ENCODE results near the gene TMEM161B.
"Not testable (repeated sequence)": the region's sequence is repeated elsewhere in the genome, so short reads cannot be mapped to it uniquely, and the experiment has no call there.

The TMEM161B gene

DNA sequence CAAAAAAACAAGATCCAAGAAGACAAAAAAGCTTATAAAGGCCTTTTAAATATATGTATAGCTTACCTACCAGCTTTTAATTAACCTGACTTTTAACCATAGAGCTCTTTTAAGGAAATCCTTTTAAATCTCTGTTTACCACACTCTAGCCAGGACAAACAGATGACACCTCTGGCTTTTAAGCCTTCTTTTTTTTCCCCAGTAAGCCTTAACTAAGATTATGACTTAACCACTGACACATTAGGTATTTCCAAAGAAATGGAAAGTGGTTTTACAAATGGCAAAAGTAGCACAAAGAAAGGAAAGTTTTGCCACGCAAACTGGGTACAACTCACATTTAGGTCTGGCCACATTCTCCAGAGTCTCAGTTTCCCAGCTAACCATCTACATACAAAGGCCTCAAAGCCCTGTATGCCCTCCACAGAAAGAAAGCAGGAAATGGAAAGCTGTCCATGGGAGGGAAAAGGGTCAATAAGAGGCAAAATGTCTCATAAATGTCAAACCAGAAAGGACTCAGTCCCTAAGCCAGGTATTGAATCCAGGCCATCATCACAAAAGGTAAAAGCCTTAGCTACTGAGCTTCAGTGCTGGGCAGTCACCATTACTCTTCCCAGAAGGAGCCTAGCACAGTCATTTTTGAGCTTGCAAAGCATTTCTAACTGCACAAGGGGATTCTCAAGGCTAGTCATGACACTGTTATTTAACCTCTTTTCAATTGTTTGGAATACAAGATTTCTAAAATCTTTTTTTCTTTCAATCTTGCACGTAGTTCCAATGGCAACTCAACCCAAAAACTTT is 19.7 kb downstream of the TMEM161B start:
- no peak for DNase-seq

DNA sequence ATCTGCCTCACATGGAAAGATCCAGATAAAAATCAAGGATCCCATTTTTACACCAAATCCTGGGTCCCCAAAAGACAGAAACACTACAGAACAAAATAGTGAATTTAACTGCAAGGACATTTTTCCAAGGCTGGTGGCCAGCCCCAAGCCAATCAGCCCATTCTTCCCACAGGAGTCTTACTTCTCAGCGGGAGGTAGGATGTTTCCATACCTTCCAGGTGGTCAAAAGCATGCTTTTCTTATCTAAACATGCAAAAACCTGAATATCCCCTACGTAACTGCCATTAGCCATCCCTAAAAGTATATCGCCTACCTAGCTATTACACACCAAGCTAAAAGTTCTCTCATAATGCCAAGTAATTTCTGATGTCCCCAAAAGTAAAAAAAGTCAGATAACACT is 20.6 kb downstream of the TMEM161B start:
- DNase-seq = no peak

DNA sequence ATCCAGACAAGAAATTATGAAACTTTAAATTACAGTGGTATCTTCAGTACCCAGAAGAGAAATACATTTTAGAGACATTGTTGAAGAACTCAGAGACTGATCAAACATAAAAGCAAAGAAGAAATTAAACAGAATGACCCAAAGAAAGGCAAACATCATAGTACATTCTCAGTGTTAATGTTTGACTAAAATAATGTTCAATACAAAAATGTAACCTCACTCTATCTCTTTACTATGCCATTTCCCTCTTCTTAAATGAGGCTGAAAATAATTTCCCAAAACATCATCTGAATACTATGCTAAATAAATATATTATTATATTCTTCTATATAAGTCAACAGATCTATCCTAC is 22.8 kb downstream of the TMEM161B start:
- DNase-seq = no peak

DNA sequence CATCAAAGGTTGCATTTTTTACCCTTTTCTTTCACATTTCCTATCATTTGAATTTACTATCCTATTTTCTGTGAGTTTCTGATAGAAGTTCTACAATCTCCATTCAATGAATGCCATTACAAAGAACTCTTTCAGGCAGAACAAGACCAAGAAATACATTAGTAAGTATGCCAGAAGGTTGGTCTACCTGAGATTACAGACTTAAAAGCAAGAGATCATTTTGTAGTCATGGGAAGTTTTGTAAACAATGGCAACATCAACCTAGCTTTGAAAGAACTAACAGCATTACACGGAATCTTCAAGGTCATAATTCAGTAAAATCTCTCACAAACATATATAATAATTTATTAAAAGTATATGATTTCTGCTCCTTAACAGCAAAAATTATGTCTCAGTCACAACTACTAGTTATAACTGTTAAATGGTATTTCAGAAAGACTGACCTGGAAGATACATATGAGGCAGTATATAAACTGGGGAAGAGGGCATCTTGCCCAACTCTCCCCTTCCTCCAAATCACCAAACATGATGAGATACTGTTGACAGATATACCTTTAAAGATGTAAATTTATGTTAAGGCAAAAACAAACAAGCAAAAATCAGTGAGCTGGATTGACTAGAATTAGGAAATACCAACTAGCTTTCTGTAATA is 23.3 kb downstream of the TMEM161B start:
- DNase-seq = no peak

DNA sequence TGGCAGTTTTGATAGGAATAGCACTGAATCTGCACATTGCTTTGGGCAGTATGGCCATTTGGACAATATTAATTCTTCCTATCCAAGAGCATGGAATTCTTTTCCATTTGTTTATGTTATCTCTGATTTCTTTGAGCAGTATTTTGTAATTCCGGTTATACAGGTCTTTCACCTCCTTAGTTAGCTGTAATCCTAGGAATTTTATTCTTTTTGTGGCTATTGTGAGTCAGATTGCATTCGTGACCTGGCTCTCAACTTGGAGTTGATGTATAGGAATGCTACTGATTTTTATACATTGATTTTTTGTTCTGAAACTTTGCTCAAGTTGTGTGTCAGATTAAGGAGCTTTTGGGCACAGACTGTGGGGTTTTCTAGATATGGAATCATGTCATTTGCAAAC is 24.0 kb downstream of the TMEM161B start:
- DNase-seq = no peak

DNA sequence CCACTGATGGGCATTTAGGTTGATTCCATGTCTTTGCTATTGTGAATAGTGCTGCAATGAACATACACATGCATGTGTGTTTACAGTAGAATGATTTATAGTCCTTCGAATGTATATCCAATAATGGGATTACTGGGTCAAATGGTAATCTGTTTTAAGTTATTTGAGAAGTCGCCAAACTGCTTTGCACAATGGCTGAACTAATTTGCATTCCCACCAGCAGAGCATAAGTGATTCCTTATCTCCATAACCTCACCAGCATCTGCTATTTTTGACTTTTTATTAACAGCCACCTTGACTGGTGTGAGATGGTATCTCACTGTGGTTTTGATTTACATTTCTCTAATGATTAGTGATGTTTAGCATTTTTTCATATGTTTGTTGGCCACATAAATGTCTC is 25.2 kb downstream of the TMEM161B start:
- not testable (repeated sequence) for DNase-seq

DNA sequence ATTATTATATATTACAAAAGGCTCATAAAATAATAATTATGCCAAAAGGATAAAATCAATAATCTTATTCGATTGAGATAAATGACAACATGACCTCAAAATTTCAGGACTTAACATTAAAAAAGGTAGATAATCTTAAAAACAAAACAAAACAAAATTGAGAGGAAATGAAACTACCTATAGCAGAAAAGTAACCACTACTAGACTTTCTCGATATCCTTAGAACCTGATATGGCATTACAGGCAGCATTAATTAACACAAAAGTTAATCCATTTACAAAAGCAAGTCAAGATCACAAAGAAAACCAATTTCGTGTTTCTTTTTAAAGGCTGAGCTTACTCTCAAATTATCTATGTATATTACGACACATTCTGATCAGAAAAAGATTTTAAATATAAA is 29.9 kb downstream of the TMEM161B start:
- DNase-seq = no peak

DNA sequence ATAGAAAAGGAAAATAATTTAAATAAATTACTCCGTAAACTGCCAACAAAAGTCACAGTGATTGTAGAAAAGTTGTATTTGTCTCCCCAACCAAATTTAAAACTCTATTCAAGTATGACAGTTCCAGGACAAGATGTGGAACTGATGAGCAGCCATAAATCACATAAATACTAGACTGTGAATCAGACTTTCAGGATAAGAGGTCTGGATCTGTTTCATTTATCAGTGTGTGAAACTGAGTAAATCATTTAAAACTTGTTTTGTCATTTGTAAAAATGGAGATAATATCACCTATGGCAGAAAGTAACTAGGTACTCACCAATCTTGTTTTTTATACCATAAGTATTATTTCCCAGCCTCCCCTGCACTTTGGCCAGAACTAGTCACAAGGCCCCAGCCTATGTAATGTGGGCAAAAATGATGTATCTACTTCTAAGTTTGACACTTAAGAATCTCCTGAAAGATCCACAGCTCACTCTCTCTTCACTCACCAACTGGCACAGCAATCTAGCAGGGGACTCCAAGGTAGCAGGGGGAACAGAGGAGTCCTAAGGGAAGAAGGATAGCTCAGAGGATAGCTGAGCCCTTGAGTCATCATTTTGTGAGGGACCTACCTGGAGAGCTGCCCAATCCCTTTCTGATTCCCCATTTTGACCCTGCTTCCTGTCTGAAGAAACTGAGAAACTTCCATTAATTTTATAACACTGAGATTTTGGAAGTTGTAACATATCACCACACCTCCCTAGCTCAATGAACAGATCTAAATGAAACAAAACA is 31.6 kb downstream of the TMEM161B start:
- no peak for DNase-seq

DNA sequence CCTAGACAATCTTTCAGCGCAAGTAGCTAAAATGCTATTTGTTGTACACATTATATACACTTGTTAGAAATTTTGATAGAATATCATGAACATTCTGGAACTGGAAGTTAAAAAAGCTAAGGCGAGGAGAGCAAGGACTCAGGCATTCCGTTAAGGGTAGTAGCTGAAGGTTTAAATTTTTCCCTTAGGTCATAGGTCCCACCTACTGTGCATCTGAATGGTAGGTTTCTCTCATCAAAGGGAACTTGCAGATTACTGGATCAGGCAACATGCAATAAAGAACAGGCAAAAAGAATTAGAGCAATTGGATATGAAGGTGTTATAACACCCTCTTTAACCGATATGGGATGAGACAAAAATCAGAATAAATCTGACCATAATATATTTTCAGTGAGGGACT is 32.8 kb downstream of the TMEM161B start:
- DNase-seq = no peak

DNA sequence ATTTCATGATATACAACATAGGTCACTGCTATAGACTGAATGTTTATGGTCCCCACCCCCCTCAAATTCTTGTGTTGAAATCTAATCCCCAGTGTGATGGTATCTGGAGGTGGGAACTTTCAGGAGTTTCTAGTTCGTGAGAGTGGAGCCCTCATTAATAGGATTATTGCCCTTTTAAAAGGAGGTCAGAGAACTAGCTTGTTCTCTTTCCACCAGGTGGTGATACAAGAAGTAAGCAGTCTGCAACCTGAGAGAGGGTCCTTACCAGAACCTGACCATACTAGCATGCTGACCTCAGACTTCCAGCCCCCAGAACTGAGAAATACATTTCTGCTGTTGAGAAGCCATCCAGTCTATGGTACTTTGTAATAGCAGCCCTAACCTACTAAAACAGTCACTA is 33.3 kb downstream of the TMEM161B start:
- no peak for DNase-seq

DNA sequence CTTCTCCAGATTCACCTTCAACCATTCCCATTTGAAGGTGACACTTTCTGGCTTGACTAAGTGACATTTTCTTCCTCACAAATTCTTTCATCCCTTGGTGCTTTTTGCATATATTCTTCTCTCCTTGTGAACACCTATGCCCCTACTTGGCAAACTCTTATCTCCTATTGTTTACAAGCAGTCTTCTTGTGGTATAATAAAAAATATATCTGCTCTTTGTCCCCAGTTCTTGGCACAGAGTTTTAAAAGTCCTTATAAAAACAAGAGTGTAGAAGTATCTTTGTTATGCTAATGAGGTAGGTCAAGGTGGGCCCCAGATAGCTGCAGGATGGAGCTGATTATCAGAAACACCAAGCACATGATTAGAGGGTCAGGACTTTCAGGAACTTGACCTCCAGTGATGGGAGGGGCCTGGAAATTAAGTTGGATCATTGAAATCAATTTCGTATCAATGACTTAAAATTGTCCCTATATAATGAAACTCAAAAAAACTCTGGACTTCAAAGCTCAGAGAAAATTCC is 38.0 kb downstream of the TMEM161B start:
- DNase-seq = no peak

DNA sequence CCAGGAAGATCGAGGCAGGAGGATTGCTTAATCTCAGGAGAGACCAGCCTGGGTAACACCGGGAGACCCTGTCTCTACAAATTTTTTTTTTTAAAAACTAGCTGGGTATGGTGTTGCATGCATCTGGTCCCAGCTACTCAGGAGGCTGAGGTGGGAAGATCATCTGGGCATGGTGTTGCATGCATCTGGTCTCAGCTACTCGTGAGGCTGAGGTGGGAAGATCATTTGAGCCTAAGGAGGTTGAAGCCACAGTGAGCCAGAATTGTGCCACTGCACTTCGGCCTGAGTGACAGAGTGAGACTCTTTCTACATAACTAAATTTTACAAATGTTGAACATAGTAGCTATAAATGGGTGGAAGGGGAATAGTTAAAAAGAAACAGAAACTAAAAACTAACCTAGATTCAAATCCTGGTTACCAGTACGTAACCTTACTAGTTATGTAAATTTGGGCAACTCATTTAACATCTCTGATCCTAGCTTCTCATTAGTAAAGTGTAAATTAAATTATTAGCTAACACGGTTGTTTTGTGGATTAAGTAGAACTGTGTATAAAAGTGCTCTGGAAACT is 41.7 kb downstream of the TMEM161B start:
- no peak for DNase-seq

DNA sequence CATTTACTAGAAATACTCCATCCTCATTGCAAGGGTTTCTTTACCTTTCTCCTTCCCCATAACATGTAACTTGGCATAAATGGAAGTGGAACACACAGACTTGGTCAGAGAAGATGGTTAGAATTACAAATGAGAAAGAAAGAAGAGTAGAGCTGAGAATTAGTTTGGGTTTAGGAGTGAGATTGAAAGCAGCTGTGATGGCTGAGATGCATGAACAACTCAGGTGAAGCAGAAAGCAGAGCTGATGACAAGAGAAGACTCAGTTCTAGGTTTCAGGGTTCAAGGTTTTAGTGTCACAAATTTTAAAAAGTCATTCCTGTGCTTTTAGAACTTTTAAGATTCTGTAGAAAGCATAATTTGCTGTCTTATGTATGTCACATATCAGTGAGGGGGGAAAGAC is 54.0 kb downstream of the TMEM161B start:
- no peak for DNase-seq

DNA sequence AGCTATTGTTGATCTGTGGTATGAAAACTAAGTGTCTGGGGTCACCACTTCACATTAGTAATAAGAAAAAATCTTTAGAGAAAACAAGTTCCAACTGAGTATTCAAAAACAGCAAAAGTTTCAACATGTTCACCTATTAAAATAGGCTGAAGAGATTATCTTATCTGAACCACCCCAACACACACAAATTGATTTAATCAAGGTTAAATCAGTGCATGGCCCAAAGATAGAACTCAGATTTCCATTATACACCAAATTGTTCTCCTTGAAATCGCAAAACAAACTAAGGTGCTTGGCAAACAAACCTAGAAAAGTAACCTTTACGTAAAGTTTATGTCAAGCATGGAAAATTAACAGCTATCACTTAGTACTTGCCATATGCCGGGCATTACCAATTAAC is 61.1 kb downstream of the TMEM161B start:
- DNase-seq = no peak

DNA sequence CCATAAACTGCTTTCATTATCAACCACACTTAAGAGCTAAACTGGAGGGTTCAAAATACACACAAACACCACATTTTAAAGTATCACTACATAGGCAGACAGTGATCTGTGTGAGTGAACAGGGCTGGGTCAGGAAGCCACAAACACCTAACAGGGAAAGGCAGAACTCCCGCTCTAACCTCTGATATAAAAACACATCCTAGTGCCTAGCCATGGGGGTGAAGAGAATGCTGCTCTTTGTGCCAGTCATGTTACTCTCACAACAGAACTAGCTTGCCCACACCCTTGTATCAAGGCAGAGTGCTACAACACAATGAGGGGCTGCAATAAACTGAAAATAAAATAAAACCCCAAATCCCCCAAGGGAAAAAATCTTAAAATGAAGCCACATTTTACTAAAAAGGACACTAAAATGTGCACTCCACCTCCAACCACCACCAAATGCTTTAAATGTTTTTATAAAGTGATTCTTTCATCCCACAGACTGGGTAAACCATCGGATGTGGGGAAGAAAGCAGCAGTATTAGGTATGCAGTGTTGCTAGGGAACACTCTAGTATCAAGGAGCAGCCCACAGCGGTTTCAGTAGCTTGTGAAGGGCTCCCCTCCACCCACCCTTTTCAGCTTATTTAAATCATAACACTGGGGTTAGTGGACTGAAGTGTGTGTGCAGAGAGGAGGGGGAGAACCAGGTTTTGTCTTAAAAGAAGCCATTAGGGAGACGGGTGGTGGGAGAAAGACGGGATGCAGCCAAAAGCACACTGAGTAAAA is 64.5 kb downstream of the TMEM161B start:
- DNase-seq = no peak

DNA sequence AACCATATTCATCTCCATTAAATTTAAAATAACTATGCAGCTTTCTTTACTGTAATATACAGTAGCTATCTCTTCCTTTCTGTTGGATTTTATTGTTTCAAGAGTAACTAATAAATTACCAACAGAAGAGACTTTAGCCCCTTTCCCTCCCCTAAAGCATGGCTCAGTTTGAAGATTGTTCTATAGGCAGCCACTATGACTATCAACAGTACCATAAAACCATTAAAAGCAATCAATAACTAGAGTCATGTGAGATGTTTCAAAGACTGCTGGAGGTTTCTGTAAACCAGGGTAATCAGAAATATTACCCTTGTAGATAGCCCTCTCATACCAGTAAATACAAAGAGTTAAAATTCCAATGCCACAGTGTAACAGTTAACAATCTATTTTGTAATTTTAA is 73.0 kb downstream of the TMEM161B start:
- DNase-seq = no peak

DNA sequence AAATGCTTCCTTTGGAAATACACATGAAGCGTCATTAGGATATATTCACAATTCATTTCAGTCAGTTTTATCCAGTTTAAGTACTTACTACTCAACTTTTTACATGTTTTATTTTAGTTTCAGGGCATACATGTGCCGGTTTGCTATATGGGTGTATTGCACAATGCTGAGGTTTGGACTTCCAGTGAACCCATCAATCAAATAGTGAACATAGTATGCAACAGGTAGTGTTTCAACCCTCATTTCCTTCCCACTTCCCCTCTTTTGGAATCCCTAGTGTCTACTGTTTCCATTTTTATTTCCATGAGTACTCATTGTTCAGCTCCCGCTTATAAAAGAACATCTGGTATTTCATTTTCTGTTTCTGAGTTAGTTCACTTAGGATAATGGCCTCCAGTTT is 74.7 kb downstream of the TMEM161B start:
- DNase-seq = no peak

DNA sequence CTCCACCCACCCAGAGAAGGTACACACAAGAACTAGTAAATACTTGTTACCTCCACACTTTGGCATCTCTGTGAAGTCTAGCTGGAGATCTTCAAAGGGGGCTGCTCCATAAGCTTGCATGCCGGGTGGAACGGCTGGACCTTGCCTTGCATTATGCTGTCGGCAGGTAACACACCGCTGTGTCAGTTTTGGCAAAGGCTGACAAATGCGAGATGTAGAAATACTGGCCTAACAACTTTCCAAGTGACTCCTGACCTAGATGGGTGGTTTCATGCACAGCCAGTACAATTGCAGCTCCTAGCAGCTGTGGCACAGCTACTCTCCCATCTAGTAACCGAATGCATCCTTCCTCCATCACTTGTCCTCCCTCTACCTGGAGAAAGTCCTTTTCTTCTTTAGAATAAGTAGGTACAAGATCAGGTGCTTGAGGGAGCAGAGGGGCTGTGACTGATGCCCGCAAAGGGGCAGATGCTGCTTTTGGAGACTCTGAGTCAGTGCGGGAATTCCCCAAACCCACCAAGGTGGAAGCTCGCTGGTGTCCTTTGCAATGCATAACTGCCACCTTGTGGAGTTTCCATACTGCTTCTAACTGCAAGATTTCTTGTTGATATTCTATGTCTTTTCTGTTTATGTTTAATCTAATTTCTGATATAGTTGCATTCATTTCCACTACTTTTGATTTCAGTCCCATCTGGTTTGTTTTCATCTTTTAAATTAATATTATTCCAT is 78.4 kb downstream of the TMEM161B start:
- DNase-seq = peak; percentile 15

DNA sequence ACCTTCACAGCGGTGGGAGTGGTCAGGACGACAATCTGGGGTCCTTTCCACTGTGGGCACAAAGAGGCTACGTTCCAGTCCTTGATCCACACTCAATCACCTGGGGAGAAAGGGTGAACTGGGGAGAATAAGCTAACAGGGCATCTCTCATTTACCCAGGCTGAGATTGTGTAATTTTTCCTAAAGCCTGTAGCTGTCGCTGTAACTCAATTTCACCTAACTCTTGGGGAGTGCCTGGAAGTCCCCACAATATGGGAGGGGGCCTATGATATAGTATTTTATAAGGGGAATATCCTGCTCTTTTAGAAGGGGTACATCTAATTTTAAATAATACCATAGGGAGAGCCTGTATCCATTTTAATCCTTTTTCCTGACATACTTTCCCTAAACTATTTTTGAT is 79.2 kb downstream of the TMEM161B start:
- DNase-seq = not testable (repeated sequence)

DNA sequence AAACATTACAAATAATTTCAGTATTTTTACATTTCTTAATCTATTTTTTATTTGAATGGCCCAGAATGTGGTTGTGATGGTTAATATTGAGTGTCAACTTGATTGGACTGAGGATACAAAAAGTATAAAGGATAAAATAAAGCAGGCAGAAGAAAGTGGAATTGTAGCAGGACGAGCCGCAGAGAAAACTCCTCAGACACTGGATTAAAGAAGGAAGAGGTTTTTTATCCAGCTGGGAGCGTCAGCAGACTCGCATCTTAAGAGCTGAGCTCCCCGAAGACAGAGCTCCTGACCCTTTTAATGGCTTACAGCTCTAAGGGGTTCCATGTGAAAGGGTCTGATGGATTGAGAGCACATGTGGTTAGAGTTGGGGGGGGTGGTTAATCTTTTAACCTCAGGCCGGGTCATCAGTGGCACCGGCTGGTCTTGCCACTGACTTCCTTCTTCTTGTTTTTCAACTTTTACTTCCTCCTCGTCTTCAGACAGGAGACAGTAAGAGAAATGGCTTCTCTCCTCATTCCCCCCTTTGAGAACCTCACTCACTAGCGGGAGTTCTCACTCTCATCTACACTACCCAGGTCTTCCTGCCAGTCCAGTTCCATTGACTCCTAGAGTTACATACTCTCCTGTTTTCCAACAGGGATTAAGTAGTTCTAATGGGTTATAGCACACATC is 80.0 kb downstream of the TMEM161B start:
- no peak for DNase-seq

DNA sequence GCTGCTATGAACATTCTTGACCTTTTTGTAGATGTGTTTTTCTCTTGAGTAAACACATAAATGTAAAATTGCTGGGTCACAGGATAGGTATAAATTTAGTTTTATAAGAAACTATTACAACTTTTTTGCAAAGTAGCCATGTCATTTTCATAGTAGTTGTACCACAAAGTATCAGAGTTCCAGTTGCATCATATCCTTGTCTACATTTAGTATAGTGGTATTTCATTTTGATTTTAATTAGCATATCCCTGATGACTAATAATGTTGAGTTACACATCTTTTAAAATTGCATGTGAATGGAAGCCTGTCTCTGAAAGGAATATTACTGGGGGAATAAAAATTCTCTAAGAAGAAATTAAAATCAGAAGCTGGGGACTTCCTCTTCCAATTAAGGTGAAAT is 85.4 kb downstream of the TMEM161B start:
- no peak for DNase-seq

All from NCI-H510A treated with DMSO at 0.1 percent for 48 hours (cell line).